ENCODE results near the gene PSMB3.

The PSMB3 gene

DNA sequence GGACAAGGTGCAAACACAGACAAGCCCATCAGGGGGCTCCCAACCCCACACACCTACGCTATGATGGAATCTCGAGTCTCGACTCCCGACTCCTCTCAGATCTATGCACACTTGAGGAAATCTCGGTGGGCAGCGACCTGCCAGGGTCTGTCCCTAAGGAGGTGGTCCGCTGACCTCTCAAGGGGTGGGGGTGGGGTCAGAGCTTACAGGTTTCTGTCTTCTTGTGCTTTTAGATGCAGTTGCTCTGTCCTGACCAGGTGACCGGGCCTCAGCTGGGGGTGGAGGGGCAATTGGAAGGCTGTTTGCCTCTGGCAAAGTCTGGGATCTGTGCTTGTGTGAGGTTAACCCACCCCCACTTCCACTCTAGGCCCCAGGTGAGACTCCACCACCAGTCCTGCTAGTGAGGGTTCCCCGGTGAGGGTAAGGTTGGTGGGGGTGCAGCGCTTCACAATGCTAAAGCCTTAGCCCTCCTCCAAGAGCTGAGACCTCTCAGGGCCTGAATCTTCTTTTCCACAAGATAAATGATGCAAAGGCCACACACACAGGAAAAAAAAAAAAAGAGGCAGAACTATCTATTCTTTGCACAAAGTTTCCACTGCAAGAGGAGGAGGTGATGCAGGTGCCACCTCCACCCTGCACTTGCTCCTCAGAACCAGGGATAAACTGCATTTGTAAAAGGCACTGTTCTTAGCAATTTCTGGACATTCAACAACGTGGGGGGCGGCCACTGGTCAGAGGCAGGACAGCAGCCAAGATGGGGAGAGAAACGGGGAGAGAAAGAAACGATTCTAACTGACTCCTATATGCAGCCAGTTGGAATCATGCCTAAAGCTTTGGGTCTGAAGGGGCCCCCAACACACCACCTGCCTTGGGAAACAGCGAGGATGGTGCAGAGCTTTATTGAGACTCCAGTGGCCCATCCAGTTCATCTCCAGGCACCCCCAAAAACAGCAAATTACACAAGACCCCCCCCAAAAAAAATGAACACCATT lies 18.3 kb upstream of the PSMB3 start:
- DNase-seq: no peak

DNA sequence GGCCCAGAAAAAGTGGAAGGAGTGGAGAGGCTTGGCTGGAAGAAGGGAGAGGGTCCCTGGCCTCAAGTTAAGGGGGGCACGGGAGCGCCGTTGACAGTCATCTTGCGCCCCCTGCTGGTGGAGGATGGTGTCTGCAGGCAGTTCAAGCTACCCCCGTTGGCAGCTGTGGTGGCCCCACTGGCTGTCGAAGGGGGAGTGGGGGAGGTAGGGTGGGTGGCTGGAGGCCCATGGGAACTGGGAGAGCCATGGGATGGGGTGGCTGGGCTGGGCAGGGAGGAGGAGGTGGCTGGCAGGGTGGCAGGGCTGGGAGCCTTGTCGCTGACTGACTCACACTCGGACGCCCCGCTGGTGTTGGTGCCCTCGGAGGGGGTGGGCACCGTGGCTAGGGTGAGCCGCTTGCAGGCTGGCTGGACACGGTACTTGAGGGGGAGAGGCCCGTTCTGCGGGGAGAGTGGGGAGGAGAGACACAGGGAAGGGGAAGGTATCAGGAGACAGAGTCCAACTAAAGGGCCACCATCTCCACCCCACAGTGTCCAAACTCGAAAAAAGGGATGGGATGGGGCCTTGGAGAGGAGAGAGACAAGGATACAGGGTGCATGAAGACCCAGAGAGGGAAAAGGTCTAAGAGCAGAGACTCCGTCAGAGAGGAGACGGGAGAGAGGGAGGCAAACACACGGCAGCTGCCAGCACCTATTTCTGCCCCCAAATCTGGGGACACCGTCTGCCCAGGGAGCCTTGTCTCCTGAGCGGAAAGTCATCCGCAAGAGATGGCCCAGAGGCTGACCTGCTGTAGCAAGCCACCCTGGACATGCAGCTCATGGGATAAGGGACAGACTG lies 17.2 kb upstream of the PSMB3 start:
- DNase-seq: peak; percentile 75 to 80

DNA sequence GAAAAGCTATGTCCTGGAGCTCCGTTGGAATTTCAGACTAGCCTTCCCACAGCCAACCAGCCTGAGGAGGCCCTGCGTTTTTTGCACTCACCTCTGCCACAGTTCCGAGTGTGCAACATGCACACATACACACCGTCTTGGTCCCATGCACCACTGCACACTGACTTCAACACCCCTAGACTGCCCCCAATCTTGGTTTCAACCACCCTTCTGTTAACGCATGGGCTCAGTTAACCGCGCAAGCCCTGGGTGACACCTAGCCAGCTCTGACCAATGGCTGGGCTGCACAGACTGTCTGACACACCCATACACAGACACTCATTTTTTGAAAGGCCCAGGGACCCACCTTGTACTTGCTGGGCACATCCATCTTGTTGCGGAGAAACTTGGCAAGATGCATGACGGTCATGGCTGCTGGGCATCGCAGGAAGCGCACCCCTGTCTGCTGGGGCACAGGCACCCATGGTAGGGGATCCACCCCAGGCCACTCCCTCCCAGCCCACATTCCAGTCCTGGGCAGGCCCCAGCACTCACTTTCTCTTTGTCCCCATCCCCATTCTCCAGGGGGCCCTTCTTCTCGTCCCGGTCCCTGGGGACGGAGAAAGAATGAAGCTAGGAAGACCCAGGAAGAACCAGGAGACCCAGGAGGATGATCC lies 14.4 kb upstream of the PSMB3 start:
- no peak for DNase-seq

DNA sequence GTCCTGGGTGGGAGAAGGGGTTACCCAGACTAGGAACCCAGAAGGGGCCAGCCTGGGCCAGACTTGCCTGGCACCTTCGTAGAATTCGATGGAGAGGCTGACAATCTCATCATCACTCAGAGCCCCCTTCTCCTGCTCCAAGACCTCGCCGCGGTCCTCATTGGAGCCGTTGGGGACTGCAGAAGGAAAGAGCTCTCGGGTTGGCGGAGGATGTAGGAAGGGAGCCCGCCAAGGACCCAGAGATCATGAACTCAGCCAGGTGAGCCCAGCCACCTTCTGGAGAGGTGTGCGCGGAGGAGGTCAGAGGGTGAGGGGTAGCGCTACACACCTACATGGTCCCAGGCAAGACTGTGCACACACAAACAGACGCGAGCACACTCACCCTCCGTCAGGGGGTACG lies 13.9 kb upstream of the PSMB3 start:
- no peak for DNase-seq

DNA sequence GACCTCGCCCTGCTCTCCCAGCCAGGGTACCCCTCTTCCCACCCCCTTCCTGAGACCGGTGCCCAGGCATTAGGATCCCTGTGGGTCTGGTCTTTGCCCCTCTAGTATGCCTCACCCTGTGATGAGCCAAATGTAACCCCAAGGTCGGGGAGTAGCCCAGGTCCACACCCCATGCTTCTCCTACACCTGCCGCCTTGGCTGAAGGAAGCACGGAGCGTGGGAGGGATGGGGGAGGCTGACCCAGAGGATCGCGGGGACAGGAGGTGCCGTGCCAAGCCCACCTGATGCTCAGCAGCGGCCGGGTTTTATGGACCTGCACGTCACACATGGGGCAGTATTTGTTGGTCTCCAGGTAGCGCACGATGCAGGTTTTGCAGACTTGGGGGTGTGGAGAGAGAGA lies 13.2 kb upstream of the PSMB3 start:
- no peak for DNase-seq

DNA sequence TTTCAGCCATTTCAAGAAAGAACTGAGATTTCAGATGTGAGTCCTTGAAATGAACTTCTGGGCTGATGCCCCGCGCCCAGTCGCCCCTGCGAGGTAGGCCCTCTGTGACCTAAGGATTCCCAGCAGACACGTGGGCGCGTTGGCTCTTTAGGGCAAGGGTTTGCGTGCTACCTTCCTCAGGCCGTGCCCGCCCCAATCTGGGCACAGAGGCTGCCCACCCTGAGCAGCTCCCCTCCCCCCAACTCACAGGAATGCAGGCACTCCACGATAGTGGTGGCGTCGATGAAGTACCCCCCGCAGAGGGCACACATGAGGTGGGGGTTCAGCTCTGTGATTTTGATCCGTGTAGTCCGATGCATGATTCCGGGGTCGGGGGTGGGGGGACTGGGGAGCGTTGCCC lies 12.5 kb upstream of the PSMB3 start:
- DNase-seq: no peak

DNA sequence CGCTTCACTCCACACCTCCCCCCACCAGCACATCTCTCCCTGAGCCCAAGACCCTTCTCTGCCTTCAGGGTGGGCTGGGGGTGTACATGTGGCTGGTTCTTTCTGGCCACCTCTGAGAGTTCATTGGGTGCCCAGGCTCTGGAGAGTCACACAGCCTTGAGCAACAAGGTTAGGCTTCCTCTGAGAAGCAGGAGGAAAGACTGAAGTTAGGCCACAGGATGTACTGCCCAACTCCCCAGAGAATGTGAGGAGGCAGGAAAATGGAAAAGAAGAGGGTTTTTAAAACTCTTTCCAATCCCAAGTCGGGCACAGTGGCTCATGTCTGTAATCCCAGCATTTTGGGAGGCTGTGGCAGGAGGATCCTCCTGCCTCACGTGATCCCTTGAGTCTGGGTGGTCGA lies 11.7 kb upstream of the PSMB3 start:
- DNase-seq: no peak

DNA sequence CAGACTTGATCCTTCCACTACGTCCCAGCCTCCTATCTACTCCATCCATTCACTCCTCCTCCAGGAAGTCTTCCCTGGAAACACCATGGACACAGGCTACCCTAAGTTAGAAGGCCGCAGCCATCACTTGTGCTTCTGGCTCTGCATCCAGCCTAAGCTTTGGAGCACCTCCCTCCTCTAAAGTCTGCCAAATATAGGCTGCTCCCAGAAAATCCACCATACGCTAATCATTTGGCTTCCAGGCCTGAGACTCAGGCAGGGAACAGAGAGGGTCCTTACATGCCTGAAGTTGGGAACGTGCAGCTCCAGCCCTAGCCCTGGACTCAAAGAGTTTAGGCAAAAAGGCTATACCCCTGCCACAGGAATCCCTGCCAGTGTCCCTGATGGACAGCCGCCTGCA lies 11.1 kb upstream of the PSMB3 start:
- DNase-seq: no peak

DNA sequence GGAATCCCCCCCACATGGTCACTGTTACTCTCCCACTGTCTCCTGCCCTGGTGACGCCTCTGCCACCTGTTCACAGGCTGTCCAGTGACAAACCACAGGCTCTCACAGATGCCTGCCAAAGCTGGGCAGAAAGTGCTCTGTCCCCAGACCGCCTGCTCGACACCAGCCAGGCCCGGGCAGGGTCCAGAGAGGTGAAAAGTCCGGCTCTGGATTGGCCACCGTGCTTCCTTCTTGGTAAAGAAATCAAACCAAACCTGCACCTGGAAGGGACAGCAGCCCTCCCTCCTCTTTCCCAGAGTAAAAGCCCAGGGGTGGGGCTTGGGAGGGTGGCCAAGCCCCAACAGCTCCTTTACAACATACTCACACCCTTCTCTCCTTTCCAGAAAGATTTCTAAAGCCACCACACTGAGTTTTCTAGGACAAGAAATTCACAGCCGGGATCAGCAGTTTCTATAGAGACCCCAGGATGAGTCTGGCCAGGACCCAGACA lies 10.6 kb upstream of the PSMB3 start:
- DNase-seq: no peak

DNA sequence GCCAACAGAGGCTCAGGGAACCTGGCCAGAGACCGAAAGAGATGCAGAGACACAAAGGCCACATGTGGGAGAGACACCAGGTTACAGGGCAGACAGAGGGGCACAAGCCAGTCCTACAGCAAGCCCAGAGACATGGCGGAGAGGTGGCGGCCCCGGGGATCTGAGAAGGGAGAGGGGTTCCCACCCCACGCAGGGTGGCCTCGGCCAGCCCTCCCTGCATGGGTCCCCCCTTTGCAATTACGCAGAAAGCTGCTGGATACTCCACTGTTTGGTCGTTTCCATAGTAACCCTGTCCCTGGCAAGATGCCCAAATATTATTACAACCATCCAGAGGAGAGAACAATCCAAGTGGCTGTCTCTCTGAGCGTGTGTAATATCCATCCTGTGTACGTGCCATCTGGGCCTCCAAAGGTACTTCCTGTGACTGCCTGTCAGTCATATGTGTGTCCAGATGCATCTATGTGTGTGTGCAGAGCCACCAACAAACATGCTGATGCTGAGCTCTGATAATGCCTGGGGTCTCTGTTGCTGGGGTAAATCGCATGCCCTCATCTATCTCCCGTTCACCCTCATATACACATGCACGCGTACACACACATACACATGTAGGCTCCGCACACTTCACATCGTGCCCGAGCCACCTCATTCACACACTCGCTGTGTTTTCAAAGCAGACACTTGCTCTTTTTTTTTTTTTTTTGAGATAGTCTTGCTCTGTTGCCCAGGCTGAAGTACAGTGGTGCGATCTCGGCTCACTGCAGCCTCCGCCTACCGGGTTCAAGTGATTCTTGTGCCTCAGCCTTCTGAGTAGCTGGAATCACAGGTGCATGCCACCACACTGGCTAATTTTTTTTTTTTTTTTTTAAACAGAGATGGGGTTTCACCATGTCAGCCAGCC lies 9.9 kb upstream of the PSMB3 start:
- no peak for DNase-seq

DNA sequence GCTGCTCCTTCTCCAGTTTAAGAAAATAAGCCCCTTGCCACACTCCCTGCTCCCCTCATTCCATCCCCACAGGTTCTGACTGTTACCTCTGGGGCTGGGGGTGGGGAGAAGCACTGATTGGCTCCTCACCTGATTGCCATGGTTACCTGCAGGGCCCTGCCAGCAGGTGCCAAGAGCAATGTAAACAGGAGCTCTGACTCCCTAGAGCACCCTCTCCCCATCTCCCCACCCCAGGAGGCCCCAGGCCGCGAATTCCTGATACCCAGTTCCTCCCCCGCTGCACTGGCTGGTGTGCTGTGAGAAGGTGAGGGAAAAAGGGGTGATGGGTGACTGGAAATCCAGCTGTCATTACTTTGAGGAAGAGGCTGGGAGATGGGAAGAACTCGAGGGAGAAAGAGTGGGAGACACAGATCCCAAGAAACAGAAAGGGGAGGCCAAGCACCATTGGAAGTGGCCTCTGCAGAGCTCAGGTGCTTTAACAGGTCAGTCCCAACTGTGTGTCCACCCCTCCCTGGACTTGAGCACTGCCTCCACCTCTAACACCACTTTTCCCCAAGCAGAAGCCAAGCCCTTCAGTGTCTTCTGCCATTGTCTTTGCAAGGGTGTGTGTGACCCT lies 8.9 kb upstream of the PSMB3 start:
- DNase-seq: no peak

DNA sequence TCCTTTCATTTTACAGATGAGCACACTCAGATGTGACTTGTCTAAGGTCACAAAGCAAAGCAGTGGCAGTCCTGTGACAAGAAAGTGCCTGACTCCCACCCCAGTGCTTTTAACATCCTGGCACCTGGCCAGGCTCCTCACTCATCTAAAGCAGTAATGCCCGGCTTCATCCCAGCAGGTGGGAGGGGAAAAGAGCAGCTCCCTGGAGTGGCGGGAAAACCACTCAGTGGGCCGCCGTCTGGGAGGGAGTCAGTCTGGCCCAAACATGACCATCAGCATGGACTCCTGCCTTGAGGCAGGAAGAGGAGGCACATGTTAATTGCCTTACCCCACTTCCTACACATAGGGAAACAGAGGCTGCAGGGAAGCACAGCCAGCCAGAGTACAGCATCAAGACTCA lies 7.0 kb upstream of the PSMB3 start:
- DNase-seq: no peak

DNA sequence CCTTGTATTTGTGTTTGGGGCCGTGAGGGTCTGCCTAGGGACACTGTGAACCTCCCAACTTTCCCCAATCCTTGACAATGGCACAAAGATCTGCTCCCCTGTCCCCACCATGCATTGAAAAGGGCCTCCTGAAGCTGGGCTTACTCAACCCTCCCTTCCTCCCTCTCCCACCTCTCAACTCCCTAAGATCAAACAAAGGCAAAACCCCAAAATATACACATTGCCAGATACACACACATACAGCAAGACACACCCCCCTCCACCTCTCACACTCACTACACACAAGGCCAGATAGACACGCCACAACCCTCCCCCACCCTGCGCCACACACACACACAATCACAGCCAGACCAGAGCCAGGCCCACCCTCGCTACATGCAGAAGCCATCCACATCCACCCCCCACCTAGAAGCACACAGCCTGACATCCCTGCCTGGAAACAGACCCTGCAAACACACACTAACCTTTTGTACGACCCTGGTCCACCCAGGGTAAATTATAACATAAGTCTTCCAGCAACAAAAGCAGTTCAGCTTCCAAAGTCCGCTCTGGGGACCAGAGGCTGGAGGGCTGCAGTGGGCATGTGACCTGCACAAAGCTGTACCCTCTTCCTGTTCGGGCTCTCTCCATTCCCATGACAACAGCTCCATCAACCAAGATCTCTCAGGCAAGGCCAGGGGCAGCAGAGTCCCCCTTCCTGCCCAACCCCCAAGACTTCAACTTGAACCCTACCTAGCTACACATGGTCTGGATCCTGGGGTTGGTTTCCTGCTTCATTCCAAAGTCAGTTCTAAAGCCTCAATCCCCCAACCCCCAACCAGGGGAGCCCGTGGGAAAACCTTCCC lies 6.3 kb upstream of the PSMB3 start:
- no peak for DNase-seq

DNA sequence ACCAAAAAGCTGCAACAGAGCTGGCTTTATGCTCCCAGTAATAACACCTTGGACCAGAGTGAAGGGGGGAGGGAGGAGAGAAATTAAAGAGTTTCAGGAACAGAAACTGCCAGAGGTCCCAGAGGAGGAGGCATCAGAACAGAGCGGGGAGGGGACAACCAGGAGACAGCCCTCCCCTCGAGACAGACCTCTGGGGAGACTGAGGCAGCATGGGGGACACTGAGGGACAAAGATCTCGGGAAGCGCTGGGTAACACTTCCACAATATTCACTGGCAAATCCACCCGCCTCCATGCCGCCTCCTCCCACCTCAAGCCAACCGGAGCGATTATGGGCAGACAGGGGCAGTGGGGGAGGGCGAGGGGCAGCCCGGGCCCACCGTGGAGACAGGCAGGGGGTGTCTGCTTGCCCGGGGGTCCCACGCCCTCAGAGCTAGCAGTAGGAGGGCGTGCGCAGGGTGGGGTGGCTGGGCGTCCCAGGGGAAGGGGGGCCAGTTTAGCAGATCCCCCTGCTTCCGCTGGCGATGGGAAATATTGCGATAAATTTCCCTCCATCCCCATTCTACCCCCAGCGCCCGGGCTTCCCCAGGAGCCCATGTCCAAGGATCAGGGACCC lies 5.6 kb upstream of the PSMB3 start:
- no peak for DNase-seq

DNA sequence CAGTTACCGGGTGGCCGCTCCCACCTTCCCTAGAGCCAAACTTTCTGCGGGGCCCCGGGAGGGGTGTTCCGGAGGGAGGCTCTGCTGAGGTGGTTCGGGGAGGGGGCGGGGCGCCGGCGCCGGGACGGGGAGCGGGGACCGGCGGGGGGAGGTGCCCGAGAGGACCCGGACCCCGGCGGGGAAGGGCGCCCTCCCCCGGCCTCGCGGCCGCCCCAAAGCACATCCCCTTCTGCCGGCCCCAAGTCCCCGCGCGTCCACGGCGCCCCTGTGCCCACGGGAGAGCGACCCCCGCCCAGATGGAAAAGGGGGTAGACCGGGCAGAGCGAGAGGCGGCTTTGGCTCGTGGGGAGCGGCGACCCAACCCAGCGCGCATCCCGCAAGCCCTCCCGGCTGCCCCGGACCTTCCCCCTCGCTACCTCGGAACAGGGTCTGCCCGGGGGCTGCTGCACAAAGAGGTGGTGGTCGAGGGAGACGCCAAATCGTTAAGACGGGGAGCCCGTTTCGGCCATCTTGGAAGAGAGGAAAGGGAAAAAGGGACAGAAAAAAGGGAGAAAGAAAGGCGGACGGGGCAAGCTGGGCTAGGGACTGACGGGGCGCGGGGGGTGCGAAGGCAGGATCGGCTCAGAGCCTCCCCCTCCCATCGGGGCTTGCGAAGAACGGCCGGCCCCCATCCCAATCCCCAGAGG lies 4.9 kb upstream of the PSMB3 start:
- DNase-seq: no peak

DNA sequence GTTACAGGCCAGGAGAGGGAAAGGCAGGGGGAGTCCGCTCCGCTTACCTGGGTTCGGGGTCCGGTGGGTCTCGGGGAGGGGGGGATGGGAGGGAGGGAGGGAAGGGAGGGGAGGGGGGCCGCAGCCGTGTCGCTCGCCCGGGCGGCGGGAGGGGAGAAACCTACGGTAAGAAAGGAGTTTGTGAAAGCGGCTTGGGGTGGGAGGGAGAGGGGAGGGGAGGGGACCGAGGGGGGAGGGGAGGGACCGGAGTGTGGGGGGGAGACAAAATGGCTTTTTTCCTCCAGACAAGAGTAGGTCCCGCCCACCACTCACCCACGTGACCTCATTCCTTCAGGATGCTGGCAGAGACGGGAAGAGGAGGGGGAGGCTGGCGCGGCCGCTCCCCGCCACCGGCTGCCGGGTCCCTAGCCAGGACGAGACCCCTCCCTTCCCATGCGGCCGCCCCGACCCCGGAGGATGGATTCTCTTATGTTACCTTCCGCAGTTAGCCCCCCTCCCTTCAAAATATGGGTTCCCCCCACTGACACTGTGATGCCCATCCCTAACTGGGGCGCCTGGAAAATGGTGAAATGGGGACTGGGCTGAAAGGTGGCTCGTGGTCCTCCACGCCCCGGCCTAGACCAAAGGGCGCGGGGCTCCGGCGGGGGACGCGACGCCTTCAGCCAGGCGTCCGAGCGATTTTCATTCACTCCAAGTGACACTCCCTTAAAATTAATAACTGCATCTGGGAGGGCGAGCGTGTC lies 4.2 kb upstream of the PSMB3 start, which contains the start of gene PCGF2:
Gene PCGF2, minus strand, starts transcription at position 188 of the 743 bp plus-strand sequence. CDS start 7,934 bp downstream, outside the sequence.
- DNase-seq: no peak

DNA sequence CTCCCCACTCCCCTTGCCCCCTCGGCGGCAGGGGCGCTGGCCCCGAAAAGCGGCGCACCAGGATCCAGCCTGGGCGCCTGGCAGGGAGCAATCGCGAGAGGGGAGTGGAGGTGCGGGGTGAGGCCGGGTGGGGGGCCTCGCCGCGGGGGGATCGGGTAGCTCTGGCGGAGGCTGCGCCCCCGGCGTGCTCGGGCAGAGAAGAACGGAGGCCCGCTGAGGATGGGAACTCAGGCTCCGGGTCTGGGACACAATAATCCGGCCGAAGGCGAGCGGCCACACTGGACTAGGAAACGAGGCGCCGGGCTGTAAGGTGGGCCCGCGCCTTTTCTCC lies 3.7 kb upstream of the PSMB3 start:
- no peak for DNase-seq

DNA sequence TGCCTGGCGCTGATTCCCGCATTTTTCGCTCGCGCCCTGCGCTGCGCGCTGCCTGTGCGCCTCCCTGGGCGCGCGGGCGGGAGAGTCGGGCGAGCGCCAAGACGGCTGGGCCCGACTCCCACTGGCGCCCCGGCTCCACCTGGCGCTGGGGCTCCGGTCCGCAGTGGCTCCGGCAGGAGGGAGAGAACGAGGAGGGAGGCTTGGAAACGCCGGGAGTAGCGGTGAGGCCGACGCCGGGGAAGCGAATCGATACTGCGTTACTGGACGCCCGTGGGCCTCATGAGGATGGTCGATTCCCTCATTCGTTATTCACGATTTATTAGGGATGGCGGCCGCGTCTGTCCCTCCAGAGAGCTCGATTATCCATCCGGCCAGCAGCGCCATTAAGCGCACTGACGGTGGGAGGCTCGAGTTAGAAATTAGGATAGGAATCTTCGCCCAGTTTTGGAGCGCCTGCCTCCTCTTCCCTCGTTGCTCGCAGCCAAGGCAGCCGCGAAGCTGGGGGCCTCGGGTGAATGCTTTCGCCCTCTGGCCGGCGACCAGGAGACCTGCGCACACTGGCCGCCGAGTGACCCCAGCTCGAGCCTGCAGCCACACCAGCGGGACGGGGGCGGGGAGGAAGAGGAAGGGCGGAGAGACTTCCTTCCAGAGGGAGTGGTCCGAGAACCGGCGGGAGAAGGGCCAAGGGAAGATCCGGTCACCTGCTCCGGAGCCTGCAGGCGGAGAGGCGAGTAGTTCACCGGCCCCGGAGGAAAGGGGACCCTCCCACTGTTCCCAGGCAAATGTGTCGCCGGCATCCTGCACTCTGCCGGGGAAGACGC lies 3.1 kb upstream of the PSMB3 start:
- no peak for DNase-seq

All from activated CD4-positive, alpha-beta T cell treated with anti-CD3 and anti-CD28 coated beads for 4 hours (primary cell).